ENCODE results near the gene QRFP. TPM values are rescaled to one million over a fixed set of nuclear protein-coding genes. Genes with fewer than 3 reads are reported as not detected.

QRFP gene
- total and polyA plus RNA-seq, 2 of the 8 experiments (the other 6 are each of a cell fraction or from before 2014, with no cell fraction given), result not detected

DNA sequence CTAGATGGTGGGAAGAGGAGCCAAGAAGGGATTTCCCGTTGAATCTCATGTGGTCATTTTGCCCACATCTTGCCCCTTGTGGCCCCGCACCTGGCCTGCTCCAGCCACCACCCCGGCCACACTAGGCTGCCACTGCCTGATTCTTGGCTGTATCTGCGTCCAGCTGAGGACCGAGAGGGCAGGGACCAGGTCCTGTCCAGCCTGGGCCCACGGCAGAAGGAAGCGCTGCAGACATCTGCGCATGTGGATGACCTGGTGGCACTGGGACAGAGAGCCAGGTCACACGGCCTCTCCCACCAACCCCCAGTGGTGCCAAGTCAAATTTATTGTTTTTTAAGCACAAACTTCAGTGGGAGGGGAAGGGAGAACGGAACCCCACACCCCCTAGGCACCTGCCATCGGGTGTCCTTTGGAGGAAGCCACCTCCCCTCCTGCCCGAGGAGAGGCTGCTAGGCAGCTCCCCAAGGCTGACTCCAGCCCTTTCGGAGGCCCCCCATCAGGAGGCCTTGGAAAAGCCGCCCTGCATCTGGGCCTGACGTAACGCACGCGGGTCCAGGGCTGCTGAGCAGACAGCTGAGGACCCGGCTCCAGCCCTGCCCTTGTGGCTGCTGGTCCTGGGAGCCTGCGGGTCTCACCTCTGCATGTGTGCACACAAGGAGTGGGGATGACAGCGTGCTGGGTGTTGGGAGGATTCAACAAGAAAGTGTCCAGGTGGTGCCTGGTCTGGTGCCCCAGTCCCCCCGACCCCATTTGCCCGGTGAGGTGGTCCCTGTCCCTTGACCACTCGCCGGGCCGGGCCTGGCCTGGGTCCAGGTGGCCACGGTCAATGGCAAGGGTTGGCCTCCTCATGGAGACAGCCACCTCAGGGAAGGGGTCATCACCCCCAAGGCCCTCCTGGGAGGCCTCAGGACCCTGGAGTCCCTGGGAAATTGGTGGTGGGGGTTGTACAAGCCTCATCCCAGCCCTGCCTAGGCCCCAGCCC, 5.9 kb upstream of the QRFP start (continued):
- TF ChIP-seq TEAD4 (IDR thresholded peaks at IDR 0.05; ENCODE audit: low read depth, low read length) (no peak), NANOG (IDR thresholded peaks at IDR 0.05; ENCODE audit: insufficient read depth, low read depth, low read length, poor library complexity, severe bottlenecking) (no peak), HDAC2 (IDR thresholded peaks at IDR 0.05; ENCODE audit: borderline replicate concordance in 1 of 2, low read depth in 2 of 2, low read length in 2 of 2) (no peak), HDAC6 (IDR thresholded peaks at IDR 0.05; ENCODE audit: low read depth, low read length) (no peak), PHF8 (conservative IDR thresholded peaks at IDR 0.05; ENCODE audit: low read depth, low read length) (no peak), SUZ12 (IDR thresholded peaks at IDR 0.05; ENCODE audit: low read length) (no peak), TBP (IDR thresholded peaks at IDR 0.05; ENCODE audit: low read depth, low read length) (no peak)
- TF ChIP-seq, protein P1, sequence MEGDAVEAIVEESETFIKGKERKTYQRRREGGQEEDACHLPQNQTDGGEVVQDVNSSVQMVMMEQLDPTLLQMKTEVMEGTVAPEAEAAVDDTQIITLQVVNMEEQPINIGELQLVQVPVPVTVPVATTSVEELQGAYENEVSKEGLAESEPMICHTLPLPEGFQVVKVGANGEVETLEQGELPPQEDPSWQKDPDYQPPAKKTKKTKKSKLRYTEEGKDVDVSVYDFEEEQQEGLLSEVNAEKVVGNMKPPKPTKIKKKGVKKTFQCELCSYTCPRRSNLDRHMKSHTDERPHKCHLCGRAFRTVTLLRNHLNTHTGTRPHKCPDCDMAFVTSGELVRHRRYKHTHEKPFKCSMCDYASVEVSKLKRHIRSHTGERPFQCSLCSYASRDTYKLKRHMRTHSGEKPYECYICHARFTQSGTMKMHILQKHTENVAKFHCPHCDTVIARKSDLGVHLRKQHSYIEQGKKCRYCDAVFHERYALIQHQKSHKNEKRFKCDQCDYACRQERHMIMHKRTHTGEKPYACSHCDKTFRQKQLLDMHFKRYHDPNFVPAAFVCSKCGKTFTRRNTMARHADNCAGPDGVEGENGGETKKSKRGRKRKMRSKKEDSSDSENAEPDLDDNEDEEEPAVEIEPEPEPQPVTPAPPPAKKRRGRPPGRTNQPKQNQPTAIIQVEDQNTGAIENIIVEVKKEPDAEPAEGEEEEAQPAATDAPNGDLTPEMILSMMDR (IDR thresholded peaks at IDR 0.05; ENCODE audit: control extremely low read depth in 1 of 3, insufficient read depth in 1 of 3, low read depth in 1 of 3, low read length in 3 of 3), result no peak

All from H1 (cell line).